Colon (tissue), 2 donors: ENCODE data around the gene LDLRAD3.
"Not testable (repeated sequence)": the region's sequence is repeated elsewhere in the genome, so short reads cannot be mapped to it uniquely, and the experiment has no call there.

Source experiments
- FAIRE-seq: peaks from 2 replicates; lab custom pipeline; 2012; peaks lifted over from hg19 to GRCh38; lab: Jason Lieb, UNC
- donor health status: control.
- donor health status: control.

Gene LDLRAD3

GRCh38 chr11:36019005-36019596 is 75.2 kb downstream of the LDLRAD3 start:
- FAIRE-seq = no peak

DNA sequence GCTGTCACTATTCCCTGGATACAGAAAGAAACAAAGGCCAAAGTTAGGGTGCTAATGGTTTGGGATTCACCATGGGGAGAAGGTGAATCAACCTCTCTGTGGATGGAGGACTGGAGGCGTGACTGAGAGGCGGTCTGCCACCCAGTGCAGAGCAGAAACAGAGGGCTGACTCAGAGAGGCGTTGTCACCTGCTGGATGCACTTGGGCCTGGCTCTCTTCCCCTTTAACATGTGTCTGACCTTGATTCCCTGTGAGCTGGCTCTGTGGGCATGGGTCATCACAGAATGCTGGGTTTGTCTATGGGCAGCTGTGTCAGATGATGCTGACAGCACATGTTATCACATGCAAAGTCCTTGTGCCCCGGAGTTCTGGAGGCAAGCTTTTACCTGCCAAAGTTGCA is 75.9 kb downstream of the LDLRAD3 start:
- no peak for FAIRE-seq

DNA sequence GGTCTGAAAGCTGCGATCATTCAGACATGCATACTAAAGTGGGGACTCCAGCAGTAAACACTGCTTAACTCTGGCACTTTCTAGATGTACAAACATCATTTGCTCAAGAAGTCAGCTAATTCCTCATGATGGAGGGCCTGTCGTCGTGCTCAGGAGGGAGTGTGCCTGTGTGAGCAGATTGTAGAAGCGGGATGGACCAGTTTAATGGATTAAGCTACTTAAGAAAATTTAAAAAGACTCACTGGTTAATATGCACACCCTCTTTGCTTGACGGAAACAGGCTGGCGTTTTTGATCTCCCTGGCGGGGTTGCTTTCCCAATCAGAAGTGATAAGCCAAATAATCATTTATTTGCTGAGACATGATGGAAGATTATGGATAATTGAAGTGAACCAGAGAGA is 79.0 kb downstream of the LDLRAD3 start:
- FAIRE-seq = no peak

GRCh38 chr11:36023922-36024321 is 80.1 kb downstream of the LDLRAD3 start:
- FAIRE-seq = no peak

- FAIRE-seq = no peak
Observed at GRCh38 chr11:36024716-36025115, 80.9 kb downstream of the LDLRAD3 start.

DNA sequence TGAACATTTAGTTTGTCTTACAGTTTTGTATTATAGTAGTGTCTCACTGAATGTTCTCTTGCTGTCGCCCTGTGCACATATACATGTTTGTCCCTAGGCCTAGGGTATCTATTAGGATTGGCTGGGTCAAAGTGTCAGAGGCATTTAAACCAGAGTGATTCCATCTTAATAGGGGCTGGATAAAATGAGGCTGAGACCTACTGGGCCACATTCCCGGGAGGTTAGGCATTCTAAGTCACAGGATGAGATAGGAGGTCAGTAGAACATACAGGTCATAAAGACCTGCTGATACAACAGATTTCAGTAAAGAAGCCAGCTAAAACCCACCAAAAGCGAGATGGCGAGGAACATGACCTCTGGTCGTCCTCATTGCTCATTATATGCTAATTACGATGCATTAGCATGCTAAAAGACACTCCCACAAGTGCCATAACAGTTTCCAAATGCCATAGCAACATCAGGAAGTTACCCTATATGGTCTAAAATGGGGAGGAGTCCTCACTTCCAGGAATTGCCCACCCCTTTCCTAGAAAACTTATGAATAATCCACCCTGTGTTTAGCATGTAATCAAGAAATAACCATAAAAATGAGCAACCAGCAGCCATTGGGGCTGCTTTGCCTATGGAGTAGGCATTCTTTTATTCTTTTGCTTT is 82.6 kb downstream of the LDLRAD3 start:
- FAIRE-seq = no peak

DNA sequence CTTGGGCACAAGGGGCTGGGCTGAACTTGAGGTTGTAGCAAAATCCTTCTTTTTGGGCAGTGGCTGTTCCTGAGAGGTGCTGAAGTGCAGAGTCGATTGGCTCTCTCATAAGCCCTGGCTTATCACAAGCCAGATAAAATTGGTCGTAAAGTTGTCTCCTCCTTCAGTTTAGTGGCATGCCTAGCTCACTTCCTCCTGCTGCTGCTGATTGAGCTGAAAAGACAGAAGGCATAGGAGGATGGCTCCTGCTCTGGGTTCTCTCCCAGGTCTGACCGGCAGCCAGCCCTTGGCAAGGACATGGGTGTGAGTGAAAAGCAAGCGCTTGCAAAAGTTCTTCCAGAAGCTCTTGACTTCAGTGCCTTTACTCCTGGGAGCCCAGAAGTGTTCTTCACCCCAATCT is 83.9 kb downstream of the LDLRAD3 start:
- FAIRE-seq = no peak

GRCh38 chr11:36029616-36030015 is 85.8 kb downstream of the LDLRAD3 start:
- FAIRE-seq = no peak

DNA sequence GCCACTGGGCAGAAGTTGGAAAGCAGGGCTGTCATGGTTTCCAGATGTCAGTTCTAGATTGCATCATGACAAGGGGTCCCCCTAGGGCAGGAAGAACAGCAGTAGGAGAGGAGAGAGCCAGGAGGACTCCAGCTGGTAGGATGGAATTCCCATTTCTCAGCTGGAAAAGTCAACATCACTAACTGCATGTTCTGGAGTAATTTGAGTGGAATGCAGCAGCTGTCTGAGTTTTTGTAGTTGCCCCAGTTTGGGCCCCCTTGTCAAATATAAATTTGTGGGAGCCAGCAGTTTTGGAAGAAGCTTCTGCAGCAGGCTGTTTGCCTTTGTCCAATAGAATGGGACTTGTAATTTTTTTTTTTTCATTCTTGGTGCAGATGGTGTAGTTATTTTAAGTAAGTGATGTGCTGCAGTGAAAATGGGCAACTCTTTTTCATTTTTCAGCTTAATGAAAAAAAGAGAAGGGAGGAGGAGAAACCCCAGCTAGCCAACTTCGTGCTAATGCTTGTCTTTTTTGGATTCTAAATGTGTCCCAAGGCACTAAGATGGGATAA is 86.9 kb downstream of the LDLRAD3 start:
- no peak for FAIRE-seq

GRCh38 chr11:36033082-36033751 is 89.4 kb downstream of the LDLRAD3 start:
- FAIRE-seq = no peak

- no peak for FAIRE-seq
Observed at GRCh38 chr11:36033936-36034335, 90.1 kb downstream of the LDLRAD3 start.

GRCh38 chr11:36034551-36035331 is 90.9 kb downstream of the LDLRAD3 start:
- FAIRE-seq = no peak

GRCh38 chr11:36035454-36035853 is 91.6 kb downstream of the LDLRAD3 start:
- FAIRE-seq = no peak

GRCh38 chr11:36035999-36036398 is 92.1 kb downstream of the LDLRAD3 start:
- FAIRE-seq = no peak

- no peak for FAIRE-seq
Observed at GRCh38 chr11:36037031-36037430, 93.2 kb downstream of the LDLRAD3 start.

DNA sequence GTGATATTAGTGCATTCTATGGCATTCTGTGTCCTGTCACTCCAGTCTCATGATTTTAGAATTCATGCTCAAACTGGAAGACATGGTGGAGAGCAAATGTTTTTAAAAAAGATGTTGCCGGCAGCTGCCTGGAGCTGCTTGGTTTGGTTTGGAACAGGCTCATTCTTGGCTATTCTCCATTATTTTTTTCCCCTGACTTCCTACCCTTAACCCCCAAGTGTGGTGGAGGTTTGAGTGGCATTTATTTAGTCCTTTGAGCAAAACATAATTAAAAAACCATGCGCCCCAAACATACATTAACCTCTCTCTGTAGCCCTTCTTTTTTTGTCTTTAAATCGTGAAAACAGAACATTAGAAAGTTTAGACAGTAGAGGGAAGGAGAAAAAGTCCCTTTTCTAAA is 94.7 kb downstream of the LDLRAD3 start:
- no peak for FAIRE-seq

DNA sequence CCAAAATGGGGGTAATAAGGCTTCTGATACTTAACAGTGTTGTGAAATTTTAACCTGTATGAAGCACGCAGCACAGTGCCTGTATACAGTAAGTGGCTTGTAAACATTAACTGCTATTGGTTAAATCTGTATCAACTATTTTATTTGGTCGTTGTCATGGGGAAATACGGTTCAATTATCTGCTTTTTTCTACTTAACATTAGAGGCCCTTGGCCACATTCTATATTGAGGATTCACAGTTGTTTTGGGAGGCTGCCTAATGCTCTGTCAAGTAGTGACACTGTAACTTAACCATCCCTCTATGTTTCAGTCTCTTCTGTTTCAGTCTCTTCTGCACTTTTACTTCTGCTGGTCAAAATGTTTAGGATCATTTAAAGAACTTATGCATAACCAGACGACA is 95.6 kb downstream of the LDLRAD3 start:
- no peak for FAIRE-seq

DNA sequence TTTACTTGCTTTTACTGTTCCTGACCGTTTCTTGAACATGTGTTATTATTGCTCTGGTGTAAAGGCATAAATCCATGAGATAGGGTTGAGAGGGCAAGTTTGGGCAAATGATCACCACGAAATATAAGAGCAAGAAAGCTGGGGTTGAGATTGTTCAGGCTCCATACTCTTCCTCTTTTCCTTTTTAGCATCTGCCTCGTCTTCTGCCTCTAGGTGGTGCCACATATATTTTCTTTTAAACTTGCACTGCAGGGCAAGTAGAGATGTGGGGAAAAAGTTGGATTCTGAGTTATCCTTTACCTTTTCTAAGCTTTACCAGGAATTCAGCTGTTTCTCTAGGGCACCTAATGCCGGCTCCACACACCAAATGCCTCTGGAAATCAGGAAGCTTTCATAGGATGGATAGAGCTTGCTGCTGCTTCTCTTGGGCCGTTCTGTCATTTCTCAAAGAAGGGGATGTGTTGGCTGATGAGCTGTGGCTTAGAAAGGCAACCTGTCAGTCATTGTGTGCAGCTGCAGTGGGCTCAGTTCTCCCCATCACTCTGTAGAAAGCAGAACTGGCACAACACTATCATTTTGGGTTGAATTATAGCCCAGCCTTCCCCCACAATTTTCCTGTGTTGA is 98.2 kb downstream of the LDLRAD3 start:
- no peak for FAIRE-seq

- no peak for FAIRE-seq
Observed at GRCh38 chr11:36044636-36045035, 100.8 kb downstream of the LDLRAD3 start.

- FAIRE-seq = not testable (repeated sequence)
Observed at GRCh38 chr11:36045945-36046344, 102.1 kb downstream of the LDLRAD3 start.

DNA sequence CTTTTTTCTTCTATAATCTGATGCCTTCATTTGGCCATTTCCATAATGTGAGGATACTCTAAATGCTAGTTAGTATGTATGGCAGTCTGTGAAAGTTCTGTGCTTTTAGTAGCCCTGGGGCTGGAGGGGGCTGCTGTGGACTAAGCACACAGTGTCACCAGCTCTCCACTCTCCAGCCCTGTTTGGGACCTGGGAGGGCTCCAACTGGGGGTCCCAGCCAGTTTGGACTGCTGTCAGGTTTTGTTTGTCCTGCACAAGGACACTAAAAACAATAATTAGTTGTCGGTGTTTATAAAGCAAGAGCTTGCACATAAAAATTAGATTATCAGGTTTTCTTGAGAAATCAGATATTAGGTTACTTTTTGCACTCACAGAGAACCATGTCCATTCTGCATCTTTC is 103.1 kb downstream of the LDLRAD3 start:
- no peak for FAIRE-seq

DNA sequence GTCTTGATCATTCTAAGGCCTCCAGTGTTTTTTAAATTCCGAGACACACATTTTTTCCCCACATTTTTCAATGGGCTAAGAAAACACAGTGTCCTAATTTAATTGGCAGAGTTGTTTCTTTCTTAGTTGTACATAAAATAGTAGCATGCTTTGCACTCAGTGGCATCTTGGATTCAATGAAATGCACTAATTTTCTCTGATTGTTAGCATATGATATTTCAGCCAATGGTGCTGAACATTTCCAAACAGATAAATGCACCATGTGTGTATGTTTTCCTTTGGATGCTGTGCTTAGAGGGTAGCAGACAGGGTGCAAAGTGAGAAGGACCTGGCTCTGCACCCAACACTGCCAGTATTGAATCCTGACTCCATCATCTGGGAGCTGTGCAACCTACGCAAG is 103.5 kb downstream of the LDLRAD3 start:
- FAIRE-seq = no peak
